ENCODE measurements around the gene PTPRE. TPM values are rescaled to one million over a fixed set of nuclear protein-coding genes. Genes with fewer than 3 reads are reported as not detected.

The PTPRE gene
- total and polyA plus RNA-seq, 10 of the 15 experiments (the other 5 are each of a cell fraction or from before 2014, with no cell fraction given), result 2.9 to 7.6 (median 5.8) TPM

DNA sequence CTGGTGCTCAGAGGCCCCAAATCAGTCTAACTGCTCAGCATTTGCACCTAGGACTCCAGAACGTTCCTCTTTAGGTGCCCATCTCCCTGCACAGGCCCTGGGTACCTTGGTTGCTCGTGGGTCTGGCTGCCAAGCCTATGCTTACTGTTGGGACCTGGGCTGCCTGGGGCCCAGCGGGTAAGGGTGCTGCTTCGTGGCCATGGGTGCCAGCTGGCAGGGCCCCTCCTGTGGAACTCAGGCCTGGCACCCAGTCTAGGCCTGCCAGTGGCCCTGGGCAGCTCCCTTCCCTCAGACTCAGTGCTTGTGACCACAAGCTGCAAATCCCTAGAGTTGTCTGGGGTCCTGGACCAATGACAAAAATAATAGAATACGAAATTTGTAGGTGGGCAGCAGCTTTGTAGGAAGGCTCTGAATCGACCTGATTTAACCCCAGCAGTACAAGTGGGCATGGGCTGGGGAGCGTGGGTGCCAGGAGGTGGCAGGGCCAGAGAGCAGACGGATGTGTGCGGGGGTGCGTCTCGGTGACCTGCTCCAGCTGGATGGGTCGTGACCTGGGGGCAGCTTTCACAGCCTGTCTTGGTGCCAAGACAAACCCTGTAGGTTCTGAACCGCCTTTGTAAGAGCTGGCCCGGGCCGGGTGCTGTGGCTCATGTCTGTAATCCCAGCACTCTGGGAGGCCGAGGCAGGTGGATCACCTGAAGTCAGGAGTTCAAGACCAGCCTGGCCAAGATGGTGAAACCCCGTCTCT, 149.6 kb downstream of the PTPRE start:
- ATAC-seq, result no peak
- FAIRE-seq, result no peak
- intact Hi-C loops (cut with micrococcal nuclease; ENCODE audit: unreplicated experiment) (no loop called here), in situ Hi-C loops (cut with MboI) (no loop called here)
- H3K4me3 ChIP-seq, result no peak overlapping the region
- ChIA-PET CTCF (no interaction called here), RAD21 (ENCODE audit: unreplicated experiment) (no interaction called here), POLR2A (interaction anchor here (10.2 kb wide), 1 partner anchor 7 kb away, joined by 117 read pairs; no protein-coding TSS in a partner anchor), SMC1A (ENCODE audit: uncharacterized antibody, unreplicated experiment) (interaction anchor here (0.6 kb wide), 1 partner anchor 21 kb away, joined by 3 read pairs; no protein-coding TSS in a partner anchor)
- no peaks in the 10 kb centered on the region for H3K27me3 ChIP-seq (replicated peaks in 1 of 2; ENCODE audit: control insufficient read depth in 2 of 2, insufficient read depth in 2 of 2, low read length in 1 of 2)
- no peaks in the 10 kb centered on the region for H3K79me2 ChIP-seq (ENCODE audit: control insufficient read depth, insufficient read depth, low read length)
- H3K9me3 ChIP-seq (replicated peaks; ENCODE audit: control insufficient read depth, insufficient read depth, low read length), result no peaks in the 10 kb centered on the region
- no peak for DNase-seq (ENCODE audit: low read depth, low spot score)
- no peaks in the 10 kb centered on the region for H4K20me1 ChIP-seq (ENCODE audit: control insufficient read depth, insufficient read depth)
- H3K36me3 ChIP-seq (ENCODE audit: control insufficient read depth in 2 of 2, insufficient read depth in 2 of 2, low read length in 1 of 2), result peaks cover 2 to 11% of the 10 kb centered on the region in 2 experiments
- H3K27ac ChIP-seq (ENCODE audit: control insufficient read depth, insufficient read depth), result no peak overlapping the region
- whole genome bisulfite sequencing (ENCODE audit: insufficient coverage, insufficient replicate concordance, low lambda C conversion rate, missing lambda C conversion rate), result 80% methylated on average over 17 of the region's 17 CpGs
- no peak overlapping the region for H3K9ac ChIP-seq (ENCODE audit: control insufficient read depth, insufficient read depth, low read length)
- no peaks in the 10 kb centered on the region for H3K4me1 ChIP-seq (ENCODE audit: control insufficient read depth, insufficient read depth, low read length)
- BruUV-seq (replicated peaks), result no TSS peak
- H2AFZ ChIP-seq (ENCODE audit: control insufficient read depth, low read depth, low read length), result no peak overlapping the region
- no peak overlapping the region for H3K4me2 ChIP-seq (ENCODE audit: control insufficient read depth, insufficient read depth)
- TF ChIP-seq MXI1 (IDR thresholded peaks at IDR 0.05; ENCODE audit: low read depth, low read length) (no peak), MTA2 (IDR thresholded peaks at IDR 0.05; ENCODE audit: low read depth) (no peak), STAT1 (conservative IDR thresholded peaks at IDR 0.05) (no peak), EZH2 (IDR thresholded peaks at IDR 0.05; ENCODE audit: borderline replicate concordance, control insufficient read depth, low read depth, low read length) (no peak), ZNF24 (IDR thresholded peaks at IDR 0.05) (no peak), JUND (IDR thresholded peaks at IDR 0.05; ENCODE audit: low read depth, low read length) (no peak), NRF1 (conservative IDR thresholded peaks at IDR 0.05; ENCODE audit: low read depth, low read length) (no peak), ATF7 (IDR thresholded peaks at IDR 0.05; ENCODE audit: low read depth) (no peak), NFYB (IDR thresholded peaks at IDR 0.05; ENCODE audit: insufficient read depth, low read depth, low read length) (no peak), TCF12 (IDR thresholded peaks at IDR 0.05; ENCODE audit: low read depth, low read length) (no peak), PML (IDR thresholded peaks at IDR 0.05; ENCODE audit: low read length) (no peak), BACH1 (IDR thresholded peaks at IDR 0.05; ENCODE audit: borderline replicate concordance) (no peak), TCF7 (IDR thresholded peaks at IDR 0.05; ENCODE audit: borderline replicate concordance) (no peak)
- TF ChIP-seq, protein P1, sequence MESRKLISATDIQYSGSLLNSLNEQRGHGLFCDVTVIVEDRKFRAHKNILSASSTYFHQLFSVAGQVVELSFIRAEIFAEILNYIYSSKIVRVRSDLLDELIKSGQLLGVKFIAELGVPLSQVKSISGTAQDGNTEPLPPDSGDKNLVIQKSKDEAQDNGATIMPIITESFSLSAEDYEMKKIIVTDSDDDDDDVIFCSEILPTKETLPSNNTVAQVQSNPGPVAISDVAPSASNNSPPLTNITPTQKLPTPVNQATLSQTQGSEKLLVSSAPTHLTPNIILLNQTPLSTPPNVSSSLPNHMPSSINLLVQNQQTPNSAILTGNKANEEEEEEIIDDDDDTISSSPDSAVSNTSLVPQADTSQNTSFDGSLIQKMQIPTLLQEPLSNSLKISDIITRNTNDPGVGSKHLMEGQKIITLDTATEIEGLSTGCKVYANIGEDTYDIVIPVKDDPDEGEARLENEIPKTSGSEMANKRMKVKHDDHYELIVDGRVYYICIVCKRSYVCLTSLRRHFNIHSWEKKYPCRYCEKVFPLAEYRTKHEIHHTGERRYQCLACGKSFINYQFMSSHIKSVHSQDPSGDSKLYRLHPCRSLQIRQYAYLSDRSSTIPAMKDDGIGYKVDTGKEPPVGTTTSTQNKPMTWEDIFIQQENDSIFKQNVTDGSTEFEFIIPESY (IDR thresholded peaks at IDR 0.05), result no peak
- TF ChIP-seq, protein P2, sequence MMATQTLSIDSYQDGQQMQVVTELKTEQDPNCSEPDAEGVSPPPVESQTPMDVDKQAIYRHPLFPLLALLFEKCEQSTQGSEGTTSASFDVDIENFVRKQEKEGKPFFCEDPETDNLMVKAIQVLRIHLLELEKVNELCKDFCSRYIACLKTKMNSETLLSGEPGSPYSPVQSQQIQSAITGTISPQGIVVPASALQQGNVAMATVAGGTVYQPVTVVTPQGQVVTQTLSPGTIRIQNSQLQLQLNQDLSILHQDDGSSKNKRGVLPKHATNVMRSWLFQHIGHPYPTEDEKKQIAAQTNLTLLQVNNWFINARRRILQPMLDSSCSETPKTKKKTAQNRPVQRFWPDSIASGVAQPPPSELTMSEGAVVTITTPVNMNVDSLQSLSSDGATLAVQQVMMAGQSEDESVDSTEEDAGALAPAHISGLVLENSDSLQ (IDR thresholded peaks at IDR 0.05), result no peak
- TF ChIP-seq, protein P3, sequence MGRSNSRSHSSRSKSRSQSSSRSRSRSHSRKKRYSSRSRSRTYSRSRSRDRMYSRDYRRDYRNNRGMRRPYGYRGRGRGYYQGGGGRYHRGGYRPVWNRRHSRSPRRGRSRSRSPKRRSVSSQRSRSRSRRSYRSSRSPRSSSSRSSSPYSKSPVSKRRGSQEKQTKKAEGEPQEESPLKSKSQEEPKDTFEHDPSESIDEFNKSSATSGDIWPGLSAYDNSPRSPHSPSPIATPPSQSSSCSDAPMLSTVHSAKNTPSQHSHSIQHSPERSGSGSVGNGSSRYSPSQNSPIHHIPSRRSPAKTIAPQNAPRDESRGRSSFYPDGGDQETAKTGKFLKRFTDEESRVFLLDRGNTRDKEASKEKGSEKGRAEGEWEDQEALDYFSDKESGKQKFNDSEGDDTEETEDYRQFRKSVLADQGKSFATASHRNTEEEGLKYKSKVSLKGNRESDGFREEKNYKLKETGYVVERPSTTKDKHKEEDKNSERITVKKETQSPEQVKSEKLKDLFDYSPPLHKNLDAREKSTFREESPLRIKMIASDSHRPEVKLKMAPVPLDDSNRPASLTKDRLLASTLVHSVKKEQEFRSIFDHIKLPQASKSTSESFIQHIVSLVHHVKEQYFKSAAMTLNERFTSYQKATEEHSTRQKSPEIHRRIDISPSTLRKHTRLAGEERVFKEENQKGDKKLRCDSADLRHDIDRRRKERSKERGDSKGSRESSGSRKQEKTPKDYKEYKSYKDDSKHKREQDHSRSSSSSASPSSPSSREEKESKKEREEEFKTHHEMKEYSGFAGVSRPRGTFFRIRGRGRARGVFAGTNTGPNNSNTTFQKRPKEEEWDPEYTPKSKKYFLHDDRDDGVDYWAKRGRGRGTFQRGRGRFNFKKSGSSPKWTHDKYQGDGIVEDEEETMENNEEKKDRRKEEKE (IDR thresholded peaks at IDR 0.05), result no peak
- TF ChIP-seq, protein P4, sequence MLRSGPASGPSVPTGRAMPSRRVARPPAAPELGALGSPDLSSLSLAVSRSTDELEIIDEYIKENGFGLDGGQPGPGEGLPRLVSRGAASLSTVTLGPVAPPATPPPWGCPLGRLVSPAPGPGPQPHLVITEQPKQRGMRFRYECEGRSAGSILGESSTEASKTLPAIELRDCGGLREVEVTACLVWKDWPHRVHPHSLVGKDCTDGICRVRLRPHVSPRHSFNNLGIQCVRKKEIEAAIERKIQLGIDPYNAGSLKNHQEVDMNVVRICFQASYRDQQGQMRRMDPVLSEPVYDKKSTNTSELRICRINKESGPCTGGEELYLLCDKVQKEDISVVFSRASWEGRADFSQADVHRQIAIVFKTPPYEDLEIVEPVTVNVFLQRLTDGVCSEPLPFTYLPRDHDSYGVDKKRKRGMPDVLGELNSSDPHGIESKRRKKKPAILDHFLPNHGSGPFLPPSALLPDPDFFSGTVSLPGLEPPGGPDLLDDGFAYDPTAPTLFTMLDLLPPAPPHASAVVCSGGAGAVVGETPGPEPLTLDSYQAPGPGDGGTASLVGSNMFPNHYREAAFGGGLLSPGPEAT (IDR thresholded peaks at IDR 0.05; ENCODE audit: low read depth), result no peak
